HG03442 (cell line): ENCODE measurements around the gene AHCY.
A peak's percentile ranks its signal among the peaks of the same experiment; 100 is the strongest.
"Not testable (repeated sequence)": the region's sequence is repeated elsewhere in the genome, so short reads cannot be mapped to it uniquely, and the experiment has no call there.

Experiments
- ATAC-seq: cut with Tn5 transposase; IDR thresholded peaks from one replicate; pipeline ENCODE4 v1.9.1; 2021; ENCODE audit warnings: mild to moderate bottlenecking, moderate library complexity; ENCODE audit not compliant: unreplicated experiment

AHCY gene

GRCh38 chr20:34302723-34303533 is at the start of gene AHCY:
AHCY (minus strand) TSS chr20:34303355; CDS start chr20:34303270, 85 bp downstream.
- ATAC-seq, result peak; percentile 91

GRCh38 chr20:34350095-34350494 is 46.9 kb upstream of the AHCY start:
- ATAC-seq, result no peak

GRCh38 chr20:34347571-34347970 is 44.4 kb upstream of the AHCY start:
- no peak for ATAC-seq

GRCh38 chr20:34346533-34346865 is 43.3 kb upstream of the AHCY start:
- not testable (repeated sequence) for ATAC-seq

- not testable (repeated sequence) for ATAC-seq
Measured at GRCh38 chr20:34345839-34346532, 42.8 kb upstream of the AHCY start.

- no peak for ATAC-seq
Measured at GRCh38 chr20:34345402-34345736, 42.2 kb upstream of the AHCY start.

GRCh38 chr20:34344238-34344637 is 41.1 kb upstream of the AHCY start:
- ATAC-seq, result no peak

GRCh38 chr20:34343458-34344211 is 40.5 kb upstream of the AHCY start:
- no peak for ATAC-seq

GRCh38 chr20:34341199-34341598 is 38.0 kb upstream of the AHCY start:
- ATAC-seq, result not testable (repeated sequence)

GRCh38 chr20:34340726-34341125 is 37.6 kb upstream of the AHCY start:
- ATAC-seq, result not testable (repeated sequence)

- no peak for ATAC-seq
Measured at GRCh38 chr20:34337982-34338726, 35.0 kb upstream of the AHCY start.

- no peak for ATAC-seq
Measured at GRCh38 chr20:34337544-34337943, 34.4 kb upstream of the AHCY start.

GRCh38 chr20:34334654-34335407 is 31.7 kb upstream of the AHCY start:
- no peak for ATAC-seq

GRCh38 chr20:34333786-34334185 is 30.6 kb upstream of the AHCY start:
- no peak for ATAC-seq

GRCh38 chr20:34332262-34332920 is 29.2 kb upstream of the AHCY start:
- no peak for ATAC-seq

- no peak for ATAC-seq
Measured at GRCh38 chr20:34331838-34332237, 28.7 kb upstream of the AHCY start.

- not testable (repeated sequence) for ATAC-seq
Measured at GRCh38 chr20:34330861-34331544, 27.8 kb upstream of the AHCY start.

- no peak for ATAC-seq
Measured at GRCh38 chr20:34328928-34329677, 25.9 kb upstream of the AHCY start.
